Left lung (tissue), 10 donors: ENCODE measurements around the gene MAST4. TPM values are rescaled to one million over a fixed set of nuclear protein-coding genes. Genes with fewer than 3 reads are reported as not detected.
A peak's percentile ranks its signal among the peaks of the same experiment; 100 is the strongest.

Experiments
- ATAC-seq: fragments of 200-7000 bp; cut with Tn5 transposase; one replicate; pipeline ENCODE4 v1.9.1; 2020; ENCODE audit warnings: moderate library complexity
- DNase-seq, 4 donors: peaks; one replicate each; pipeline ENCODE4 v3.0.0-alpha.2; 2013 to 2020
- H3K27ac ChIP-seq, 2 donors: fragments of 200-600 bp; sonication (generic) in 1 of 2; one replicate each; pipeline versions ENCODE4 v1.5.0 to v1.8.0; 2020 to 2021
- H3K27me3 ChIP-seq, 2 donors: fragments of 200-600 bp; sonication (generic) in 1 of 2; one replicate each; pipeline versions ENCODE4 v1.5.0 to v1.8.0; 2020 to 2021
- H3K36me3 ChIP-seq, 2 donors: fragments of 200-600 bp; sonication (generic) in 1 of 2; one replicate each; pipeline versions ENCODE4 v1.5.0 to v1.8.0; 2020 to 2021
- H3K4me1 ChIP-seq, 2 donors: fragments of 200-600 bp; one replicate each; pipeline ENCODE4 v1.8.0; 2021
- H3K4me3 ChIP-seq, 2 donors: fragments of 200-600 bp; sonication (generic) in 1 of 2; one replicate each; pipeline versions ENCODE4 v1.5.0 to v1.8.0; 2020 to 2021; ENCODE audit warnings: mild to moderate bottlenecking in 1 of 2
- H3K9me3 ChIP-seq, 2 donors: fragments of 200-600 bp; sonication (generic) in 1 of 2; one replicate each; pipeline versions ENCODE4 v1.5.0 to v1.8.0; 2020 to 2021
- intact Hi-C, 2 donors: fragments of 100-400 bp; cut with DNase I; formaldehyde crosslinking; loops; one replicate each; pipeline versions ENCODE4 v1.11.2 to v1.14.2; 2022
- polyA plus RNA-seq, 6 donors: library from polyadenylated mRNA; unstranded; fragments of 120-200 nt; gene quantifications; one replicate each; pipeline ENCODE4 v1.2.1, GENCODE V29; 2013; ENCODE audit not compliant: insufficient read length in 6 of 6
- total RNA-seq, 2 donors: library from RNA; stranded (reverse); fragmentation: NEBNext Ultra II Directional; extraction: Animal tissue kit (Norgen Biotek cat#: 25700); gene quantifications; one replicate each; pipeline ENCODE4 v1.2.1, GENCODE V29; 2021
- TF ChIP-seq, protein P1 (sequence below), 2 donors: fragments of 200-600 bp; sonication (generic) in 1 of 2; IDR thresholded peaks; one replicate each; pipeline versions ENCODE4 v1.5.0 to v1.8.0; 2021; ENCODE audit warnings: antibody characterized with exemption in 2 of 2
- donor health status: DM: no; HTN: yes; CAD: no.
- donor health status: DM: no; HTN: no; CAD: no.

The MAST4 gene
- total and polyA plus RNA-seq, 8 donors = 47.7 to 57.6 (median 53.0) TPM

DNA sequence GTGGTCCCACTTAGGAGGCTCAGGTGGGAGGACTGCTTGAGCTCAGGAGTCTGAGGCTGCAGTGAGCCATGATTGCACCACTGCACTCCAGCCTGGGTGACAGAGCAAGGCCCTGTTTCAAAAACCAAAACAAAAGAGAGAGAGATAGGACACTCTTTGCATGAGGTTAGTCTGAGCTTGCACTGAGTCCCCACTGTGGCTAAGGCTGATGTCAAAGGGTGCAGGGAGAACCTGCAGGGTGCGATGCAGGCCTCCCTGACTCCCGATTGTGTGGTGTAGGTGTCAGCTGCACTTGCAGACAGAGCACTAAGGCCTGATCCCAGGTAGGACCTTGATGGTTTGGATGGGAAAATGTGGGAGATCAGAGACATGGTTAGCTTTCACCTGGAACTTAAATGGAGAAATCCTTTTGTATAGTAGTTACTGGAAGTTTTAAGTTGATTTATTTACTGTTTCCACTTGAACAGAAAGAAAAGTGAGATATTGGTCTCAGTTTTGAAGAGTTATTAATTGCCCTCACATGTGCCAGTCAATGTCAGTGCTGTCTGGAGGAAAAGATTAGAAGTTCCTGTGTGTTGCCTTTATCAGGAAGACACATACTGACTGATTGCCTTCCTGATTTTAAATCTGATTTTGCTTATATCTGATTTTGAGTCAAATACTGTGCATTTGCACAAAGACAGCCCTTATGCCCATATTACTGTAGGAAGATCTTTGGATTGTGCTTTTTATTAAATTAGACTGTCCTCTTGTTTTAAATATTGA is 260.0 kb downstream of the MAST4 start:
- Histone ChIP-seq H3K9me3 (no peaks in the 10 kb centered on the region), H3K36me3 (no peaks in the 10 kb centered on the region), H3K4me1 (peaks cover 0 to 30% of the 10 kb centered on the region in 2 donors), H3K27me3 (no peaks in the 10 kb centered on the region), H3K4me3 (no peak overlapping the region), H3K27ac (no peak overlapping the region)
- TF ChIP-seq, protein P1, sequence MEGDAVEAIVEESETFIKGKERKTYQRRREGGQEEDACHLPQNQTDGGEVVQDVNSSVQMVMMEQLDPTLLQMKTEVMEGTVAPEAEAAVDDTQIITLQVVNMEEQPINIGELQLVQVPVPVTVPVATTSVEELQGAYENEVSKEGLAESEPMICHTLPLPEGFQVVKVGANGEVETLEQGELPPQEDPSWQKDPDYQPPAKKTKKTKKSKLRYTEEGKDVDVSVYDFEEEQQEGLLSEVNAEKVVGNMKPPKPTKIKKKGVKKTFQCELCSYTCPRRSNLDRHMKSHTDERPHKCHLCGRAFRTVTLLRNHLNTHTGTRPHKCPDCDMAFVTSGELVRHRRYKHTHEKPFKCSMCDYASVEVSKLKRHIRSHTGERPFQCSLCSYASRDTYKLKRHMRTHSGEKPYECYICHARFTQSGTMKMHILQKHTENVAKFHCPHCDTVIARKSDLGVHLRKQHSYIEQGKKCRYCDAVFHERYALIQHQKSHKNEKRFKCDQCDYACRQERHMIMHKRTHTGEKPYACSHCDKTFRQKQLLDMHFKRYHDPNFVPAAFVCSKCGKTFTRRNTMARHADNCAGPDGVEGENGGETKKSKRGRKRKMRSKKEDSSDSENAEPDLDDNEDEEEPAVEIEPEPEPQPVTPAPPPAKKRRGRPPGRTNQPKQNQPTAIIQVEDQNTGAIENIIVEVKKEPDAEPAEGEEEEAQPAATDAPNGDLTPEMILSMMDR (IDR thresholded peaks at IDR 0.05) = no peak
- DNase-seq (no peak), ATAC-seq (no peak)
- intact Hi-C loops = no loop called here

DNA sequence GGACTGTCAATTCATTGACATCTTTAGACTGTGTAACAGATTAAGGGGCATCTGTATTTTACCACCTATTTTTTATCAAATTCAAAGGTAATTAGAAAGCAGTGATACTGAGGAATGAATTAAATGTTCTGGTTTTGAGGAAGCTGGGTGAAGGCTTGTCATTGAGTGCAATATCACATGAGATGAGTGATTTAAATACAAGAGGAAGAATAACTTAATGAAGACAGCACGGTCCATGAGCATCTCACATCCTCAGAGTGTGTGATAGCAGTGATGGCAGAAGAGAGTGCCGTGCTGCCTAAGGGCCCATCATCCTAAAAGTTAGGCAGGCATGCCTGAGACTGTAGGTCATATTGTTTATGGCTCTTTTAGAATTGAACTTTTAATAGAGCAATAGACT is 263.3 kb downstream of the MAST4 start:
- Histone ChIP-seq H3K27me3 (no peaks in the 10 kb centered on the region), H3K4me1 (peaks cover 0 to 14% of the 10 kb centered on the region in 2 donors), H3K4me3 (no peak overlapping the region), H3K36me3 (no peaks in the 10 kb centered on the region), H3K27ac (no peak overlapping the region), H3K9me3 (no peaks in the 10 kb centered on the region)
- no peak for DNase-seq
- TF ChIP-seq, protein P1 (IDR thresholded peaks at IDR 0.05) = no peak
- intact Hi-C loops = no loop called here
- no peak for ATAC-seq

DNA sequence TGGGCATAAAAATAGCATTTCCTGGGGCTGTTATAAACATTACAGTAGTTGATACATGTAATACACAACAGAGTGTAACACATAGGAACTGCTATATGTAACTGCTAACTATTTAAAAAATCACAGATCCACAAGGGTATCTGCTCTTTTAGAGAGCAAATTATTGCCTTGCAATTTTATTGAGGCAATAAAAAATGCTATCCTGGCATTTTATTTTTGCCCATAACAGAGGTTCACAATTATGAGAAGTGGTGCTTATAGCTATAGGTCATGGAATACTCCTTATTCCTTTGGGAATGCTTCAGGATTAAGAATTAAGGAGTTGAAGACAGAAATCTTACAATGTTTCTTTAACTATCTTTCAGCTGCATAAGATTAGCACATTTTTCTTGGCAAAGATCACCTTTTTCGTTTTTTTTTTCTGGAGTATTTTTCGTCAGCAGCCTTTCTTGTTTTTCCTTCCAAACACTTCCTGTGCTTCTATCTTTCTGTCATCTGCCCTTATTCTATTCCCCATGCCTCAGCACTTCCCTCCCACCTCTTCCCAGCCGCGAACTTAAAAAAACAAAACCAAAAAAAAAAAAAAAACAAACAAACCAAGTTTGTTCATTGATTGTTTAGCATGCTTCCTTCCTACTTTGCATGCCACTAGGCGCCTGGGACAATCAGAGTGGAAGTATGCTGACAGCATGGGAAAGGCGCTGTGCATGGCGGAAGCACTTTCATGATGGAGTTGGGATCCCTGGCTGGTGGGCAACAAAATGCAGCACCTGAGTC is 264.2 kb downstream of the MAST4 start:
- H3K9me3 ChIP-seq = no peaks in the 10 kb centered on the region
- peaks cover 0 to 9% of the 10 kb centered on the region in 2 donors for H3K4me1 ChIP-seq
- H3K27ac ChIP-seq = no peak overlapping the region
- intact Hi-C loops = no loop called here
- DNase-seq = peak in 1 of 4 donors; percentile 37
- ATAC-seq = no peak
- no peaks in the 10 kb centered on the region for H3K36me3 ChIP-seq
- H3K4me3 ChIP-seq = no peak overlapping the region
- TF ChIP-seq, protein P1 (IDR thresholded peaks at IDR 0.05) = no peak
- no peaks in the 10 kb centered on the region for H3K27me3 ChIP-seq

DNA sequence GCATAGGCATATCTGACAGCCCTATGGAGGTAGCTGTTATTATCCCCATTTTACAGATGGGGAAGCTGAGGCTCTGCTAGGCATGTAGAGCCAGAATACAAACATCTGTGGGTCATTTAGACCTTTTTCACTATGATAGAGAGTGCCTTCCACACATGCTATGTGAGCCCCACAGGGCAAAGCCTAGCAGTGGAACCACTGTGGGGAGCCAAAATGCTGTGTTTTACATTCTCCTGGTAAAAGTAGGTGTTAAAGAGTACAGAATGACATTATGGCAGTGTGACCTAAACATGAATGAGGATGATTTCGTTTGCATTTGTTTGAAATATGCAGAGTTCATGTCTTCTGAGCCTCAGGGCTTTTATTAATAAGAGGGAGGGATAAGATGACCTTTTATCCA is 265.2 kb downstream of the MAST4 start:
- no peak overlapping the region for H3K27ac ChIP-seq
- no peaks in the 10 kb centered on the region for H3K36me3 ChIP-seq
- peaks cover 0 to 4% of the 10 kb centered on the region in 2 donors for H3K4me1 ChIP-seq
- no peaks in the 10 kb centered on the region for H3K27me3 ChIP-seq
- ATAC-seq (no peak), DNase-seq (no peak)
- intact Hi-C loops = no loop called here
- TF ChIP-seq, protein P1 (IDR thresholded peaks at IDR 0.05) = no peak
- H3K9me3 ChIP-seq = no peaks in the 10 kb centered on the region
- no peak overlapping the region for H3K4me3 ChIP-seq

DNA sequence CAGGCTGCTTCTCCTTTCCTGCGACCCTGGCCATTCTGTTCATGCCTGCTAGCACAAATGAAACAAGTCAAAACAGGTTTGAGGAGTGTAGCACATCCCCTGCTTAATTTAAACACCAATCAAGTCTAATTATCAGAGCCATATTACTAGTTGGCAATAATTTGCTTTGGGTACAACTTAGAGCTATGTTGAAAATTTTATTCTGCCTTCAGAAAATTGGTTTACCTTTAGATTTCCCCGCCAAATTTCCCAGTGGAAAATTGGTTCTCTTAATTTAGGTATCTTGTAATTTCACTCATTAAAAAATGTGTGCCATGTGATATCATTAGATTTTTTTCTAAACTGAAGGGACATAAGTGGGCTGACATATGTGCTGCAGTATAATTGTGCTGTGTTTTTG is 265.8 kb downstream of the MAST4 start:
- H3K27ac ChIP-seq = no peak overlapping the region
- H3K9me3 ChIP-seq = no peaks in the 10 kb centered on the region
- no peak for ATAC-seq
- TF ChIP-seq, protein P1 (IDR thresholded peaks at IDR 0.05) = no peak
- intact Hi-C loops = no loop called here
- H3K4me3 ChIP-seq = no peak overlapping the region
- H3K36me3 ChIP-seq = no peaks in the 10 kb centered on the region
- H3K4me1 ChIP-seq = peaks cover 0 to 4% of the 10 kb centered on the region in 2 donors
- no peaks in the 10 kb centered on the region for H3K27me3 ChIP-seq
- no peak for DNase-seq
